Limb (tissue), 2 donors: ENCODE results near the gene RRBP1.

Source experiments
- DNase-seq, 2 donors: peaks; one replicate each; pipeline ENCODE4 v3.0.0-alpha.2; 2016; ENCODE audit errors: extremely low spot score in 2 of 2

The RRBP1 gene

DNA sequence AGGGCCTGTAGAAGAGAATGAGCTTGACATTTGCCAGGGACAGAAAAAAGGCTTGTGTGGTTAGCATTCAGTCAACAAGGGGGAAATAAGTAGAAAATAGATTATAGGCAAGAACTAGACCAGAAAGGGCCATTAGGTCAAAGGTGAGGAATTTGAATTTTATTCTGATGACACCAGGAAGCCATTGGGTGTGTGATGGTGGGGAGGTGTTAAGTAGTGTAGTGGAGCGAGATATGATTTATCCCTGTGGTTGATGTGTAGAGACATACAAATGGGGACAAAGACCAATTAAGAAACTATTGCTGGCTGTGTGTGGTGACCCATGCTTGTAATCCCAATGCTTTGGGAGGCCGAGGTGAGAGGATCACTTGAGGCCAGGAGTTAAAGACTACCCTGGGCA is 101.1 kb downstream of the RRBP1 start:
- DNase-seq, result no peak

DNA sequence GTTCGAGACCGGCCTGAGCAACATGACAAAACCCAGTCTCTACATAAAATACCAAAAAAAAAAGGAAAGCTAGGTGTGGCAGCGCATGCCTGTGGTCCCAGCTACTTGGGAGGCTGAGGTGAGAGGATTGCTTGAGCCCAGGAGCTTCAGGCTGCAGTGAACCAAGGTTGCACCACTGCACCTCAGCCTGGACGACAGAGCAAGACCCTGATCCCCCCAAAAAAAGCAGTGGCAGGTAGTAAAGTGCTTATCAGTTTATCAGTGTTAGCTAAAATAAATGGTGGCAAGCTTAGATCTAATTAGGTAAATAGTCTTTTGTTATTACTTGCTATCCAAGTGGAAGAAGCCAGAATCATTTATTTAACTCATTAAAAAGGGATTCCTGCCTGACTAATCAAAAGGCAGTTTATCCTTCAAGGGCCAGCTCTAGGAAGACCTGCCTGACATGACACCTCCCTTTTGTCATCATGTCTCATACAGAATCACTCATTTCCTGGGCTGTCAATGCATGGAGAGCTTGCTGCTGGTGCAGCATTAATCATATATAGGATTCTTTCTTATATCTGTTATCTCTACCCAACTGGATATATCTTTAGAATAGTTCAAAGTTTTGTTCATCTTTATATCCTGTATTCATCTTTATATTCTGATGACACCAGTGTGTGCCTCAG is 102.5 kb downstream of the RRBP1 start:
- DNase-seq, result no peak

DNA sequence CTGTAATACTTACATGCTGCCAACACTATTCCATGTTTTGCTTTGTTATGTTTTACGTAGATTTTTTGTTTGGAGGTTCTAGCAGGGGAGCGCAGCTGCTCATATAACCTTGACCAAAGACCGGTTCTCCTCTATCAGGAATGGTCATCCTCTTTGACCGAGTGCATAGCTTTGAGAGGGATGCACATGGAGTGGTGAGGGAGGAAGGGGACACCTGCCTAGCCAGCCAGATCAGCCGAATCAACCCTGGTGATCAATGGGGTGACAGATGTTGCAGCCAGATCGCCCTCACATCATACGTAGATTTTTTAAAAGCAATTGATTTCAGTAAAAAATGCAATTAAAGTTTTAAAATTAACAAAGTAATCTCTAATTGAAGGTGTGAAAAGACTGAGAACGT is 105.8 kb downstream of the RRBP1 start:
- DNase-seq, result no peak

DNA sequence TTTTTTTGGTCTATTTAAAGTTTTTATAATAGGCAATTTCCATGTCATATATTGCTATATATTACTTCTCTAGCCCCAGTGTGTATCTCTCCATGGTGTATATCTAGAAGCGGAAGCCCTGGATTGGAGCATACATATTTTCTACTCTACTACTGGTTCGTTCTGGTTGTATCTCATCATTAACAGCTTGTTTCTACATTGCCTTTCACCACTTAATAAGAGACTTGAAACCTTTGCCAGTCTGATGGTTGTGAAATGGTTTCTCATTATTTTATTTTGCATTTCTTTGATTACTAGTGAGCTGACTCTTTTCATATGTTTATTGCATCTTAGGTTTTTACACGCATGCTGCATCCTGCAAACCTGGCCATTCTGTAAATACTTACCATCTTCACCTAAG is 108.6 kb downstream of the RRBP1 start:
- no peak for DNase-seq

DNA sequence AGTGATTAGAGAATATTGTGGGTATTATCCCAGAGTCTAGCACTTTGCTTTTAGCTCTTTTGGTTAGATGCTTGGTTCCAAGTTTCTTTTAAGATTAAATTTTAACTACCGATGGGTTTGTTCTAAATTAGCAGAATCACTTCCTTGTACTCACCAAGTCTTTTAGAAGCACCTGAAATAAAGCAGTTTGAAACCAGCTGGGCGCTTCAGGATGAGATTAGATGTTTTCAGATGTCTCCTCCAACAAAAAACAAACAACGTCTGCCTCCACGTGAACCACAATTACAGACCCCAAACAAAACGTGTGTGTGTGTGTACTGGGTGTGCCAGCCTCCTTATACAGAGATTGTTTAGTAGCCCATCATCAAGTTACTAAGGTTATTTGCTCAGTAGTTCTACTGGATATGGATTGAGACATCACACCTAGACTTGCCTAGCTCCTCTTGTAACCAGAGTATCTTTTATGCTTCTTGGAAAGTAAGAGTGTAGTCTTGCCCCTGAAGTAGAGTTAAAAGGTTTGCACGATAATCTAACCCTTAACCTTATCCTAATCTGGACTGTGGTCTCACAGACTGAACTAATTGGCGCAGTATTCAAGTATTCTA is 109.9 kb downstream of the RRBP1 start:
- no peak for DNase-seq

DNA sequence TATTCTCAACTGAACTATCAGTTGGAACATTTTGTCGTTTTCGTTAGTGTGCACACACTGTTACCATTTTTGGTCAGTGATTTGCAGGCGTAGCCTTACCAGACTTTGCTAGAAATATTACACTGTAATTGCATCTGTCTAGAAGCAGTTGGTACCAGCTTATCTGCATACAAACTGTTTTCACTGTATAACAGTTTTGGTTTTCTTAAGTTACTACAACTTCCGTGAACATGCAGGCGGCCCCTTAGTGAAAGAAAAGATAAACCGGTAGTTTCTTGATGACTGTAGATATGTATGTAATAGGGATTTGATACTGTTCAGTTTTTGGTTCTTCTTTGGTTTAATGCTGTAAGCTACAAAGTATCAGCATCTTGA is 110.9 kb downstream of the RRBP1 start:
- no peak for DNase-seq

DNA sequence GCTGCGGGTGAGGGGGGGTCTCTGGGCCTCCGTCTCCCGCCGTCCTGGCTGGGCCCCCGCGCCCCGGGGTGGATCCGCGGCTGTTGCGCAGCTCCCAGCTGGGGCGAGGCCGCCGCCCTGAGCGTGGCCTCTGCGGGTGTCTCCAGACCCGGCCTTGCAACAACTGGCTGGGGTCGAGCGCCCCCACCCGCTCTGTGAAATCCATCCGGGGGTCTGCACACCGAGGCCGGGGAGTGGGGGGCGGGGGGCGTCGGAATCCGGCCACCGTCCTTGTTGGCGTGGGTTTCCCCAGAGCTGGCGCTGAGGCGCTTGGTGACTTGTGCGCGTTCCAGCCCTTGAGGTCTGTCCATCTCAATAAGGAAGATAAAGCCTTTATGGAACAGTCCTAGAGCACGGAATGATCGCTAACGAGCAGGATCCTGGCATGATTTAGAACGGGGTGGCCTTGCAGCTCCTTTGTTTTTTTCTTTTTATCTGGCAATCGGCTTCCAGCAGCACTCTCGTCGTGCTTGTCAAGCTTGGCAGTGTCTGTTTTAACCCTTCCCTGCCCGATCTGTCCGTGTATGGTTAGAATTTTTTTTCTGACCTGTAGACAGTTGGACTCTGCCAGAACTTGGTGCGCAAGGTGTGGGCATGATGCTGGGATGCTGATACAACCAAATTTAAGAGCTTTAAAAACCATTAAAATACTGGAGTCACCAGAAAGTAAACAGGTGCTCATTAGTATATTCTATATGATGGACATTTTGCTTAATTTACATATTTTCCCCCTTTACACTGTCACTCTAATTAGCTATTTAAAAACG is 111.5 kb downstream of the RRBP1 start:
- DNase-seq, result peak; percentile 55 to 84

DNA sequence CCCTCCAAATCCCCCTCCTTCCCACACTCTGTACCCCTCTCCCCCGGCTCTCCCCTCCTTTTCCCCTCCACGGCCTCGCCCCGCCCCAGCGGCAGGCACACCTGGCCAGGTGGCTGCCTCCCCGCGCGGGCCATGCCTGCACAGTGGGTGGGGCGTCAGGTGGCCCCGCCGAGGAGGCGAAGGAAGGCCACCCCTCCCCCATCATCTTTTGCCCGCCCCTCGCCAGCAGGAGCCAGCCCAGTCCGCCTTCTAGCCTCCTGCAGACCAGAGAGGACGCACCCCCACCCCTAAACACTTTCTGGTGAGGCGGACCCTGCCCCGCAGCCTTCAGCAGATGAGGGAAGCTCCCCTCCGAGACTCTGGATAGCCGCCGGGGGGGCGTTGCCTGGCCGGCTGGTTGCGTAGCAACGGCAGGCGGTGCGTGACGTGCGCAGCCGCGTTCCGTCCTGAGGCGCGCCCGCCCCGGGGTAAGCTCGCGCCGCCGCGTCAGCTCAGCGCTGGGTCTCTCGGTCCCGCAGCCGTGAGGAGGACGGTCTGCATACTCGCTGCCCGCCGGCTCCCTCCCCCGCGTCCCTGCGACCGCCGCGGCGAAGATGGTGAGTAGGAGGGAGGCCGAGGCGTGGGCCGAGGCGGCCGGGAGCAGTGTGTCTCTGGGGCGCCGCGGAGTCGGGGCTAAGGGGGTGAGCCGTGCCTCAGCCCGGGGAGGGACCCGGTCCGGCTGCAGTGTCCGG is 112.3 kb downstream of the RRBP1 start, which contains the start of gene DSTN:
Gene DSTN, plus strand, starts transcription at position 460 of the 731 bp plus-strand sequence. Its CDS starts 134 bp downstream, at position 594.
- peak; percentile 94 to 97 for DNase-seq

DNA sequence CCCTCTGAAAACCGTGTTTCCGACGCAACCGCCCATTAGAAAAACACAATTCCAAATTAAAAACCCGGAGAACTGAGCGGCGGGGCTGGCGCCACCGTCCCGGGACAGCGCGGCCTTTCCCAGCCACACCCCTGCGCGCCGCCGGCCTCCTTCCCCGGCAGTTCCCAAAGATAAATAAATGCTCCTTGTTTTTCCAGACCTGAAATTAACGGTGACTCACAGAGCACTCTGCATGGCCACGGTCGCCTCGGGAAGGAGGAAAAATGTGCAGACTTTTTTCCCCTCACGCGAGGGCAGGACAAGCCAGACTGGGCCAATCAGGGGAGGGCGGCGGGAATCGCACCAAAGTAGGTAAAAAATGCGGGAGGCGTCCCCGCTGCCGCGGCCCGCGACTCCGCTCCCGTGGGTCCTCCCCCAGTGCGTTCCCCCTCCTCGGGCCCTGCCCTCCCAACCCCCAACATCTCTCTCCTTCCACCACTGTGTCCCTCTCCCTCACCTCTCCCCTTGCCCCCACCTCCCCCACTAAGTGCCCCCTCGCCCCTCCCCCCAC is 113.0 kb downstream of the RRBP1 start:
- DNase-seq, result peak; percentile 78 to 83

DNA sequence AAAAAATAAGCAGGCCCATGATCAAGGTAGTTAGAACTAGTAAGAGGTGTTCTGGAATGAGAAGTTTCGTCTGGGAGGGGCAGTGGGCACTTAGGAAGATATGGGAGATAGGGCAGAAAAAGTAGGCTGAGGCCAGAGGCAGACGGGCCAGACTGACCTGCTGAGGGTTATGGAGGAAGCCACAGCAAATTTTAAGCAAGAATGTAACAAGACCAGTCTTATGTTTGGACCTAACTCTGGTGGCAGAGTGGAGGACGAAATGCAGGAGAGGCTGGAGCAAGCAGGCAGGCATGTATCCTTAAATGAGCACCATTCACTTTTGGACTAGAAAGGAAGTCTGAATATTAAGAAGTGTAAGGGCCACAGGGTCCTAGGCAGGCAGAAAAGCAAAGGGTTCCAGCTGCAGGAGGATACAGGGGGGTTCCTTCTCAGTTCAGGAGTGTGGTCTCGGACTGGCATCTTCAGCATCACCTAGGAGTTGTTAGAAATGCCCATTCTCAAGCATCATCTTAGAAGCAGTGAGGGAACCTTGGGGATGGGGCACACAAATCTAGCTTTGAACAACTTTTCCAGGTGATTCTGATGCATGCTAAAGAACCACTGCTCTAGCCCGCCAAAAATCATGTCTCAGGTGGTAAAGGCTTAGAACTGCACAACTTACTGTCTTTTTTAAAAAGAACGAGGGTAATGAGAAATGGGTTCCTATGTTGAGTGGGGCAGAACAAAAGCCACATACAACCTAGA is 113.8 kb downstream of the RRBP1 start:
- DNase-seq, result no peak

DNA sequence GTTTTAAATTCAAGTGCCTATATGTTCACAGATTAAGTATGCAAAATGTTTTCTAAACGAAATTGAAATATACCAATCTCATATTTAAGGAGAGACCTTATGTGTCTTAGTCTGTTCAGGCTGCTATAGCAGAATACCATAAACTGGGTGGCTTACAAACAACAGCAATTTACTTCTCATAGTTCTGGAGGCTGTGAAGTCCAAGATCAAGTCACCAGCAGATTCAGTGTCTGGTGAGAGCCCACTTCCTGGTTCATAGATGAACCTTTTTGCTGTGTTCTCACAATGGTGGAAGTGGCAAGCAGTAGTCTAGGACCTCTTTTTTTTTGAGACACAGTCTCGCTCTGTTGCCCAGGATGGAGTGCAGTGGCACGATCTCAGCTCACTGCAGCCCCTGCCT is 115.7 kb downstream of the RRBP1 start:
- DNase-seq, result no peak

DNA sequence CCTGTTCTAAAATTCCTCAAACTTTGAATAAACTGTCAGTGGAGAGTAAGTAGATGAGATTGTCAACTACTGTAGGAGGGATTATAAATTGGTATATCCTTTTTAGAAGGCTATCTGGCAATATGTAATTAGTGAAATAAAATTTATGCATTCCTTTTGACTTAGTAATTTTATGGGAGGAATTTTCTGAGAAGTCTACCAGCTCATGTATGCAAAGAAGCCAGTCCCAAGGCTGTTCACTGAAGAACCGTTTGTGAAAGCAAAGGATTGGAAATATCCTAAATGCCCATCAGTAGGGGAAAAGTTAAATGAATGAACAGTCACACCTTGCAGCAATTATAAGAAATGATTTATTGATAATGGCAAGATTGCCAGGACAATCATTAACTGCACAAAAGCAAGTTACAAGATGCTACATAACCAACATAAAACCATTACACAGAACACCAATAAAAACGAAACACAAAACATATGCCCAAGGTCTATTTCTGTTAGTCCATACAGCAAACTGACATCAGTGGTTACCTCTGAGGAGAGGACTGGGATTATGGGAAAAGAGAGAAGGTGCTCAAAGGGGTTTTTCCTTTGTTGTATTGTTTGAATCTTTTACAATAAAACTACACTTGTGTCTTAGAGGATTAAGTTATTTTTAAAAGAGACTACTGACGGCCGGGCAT is 116.7 kb downstream of the RRBP1 start:
- no peak for DNase-seq
